ENCODE data around the gene DDX54.

DDX54 gene

DNA sequence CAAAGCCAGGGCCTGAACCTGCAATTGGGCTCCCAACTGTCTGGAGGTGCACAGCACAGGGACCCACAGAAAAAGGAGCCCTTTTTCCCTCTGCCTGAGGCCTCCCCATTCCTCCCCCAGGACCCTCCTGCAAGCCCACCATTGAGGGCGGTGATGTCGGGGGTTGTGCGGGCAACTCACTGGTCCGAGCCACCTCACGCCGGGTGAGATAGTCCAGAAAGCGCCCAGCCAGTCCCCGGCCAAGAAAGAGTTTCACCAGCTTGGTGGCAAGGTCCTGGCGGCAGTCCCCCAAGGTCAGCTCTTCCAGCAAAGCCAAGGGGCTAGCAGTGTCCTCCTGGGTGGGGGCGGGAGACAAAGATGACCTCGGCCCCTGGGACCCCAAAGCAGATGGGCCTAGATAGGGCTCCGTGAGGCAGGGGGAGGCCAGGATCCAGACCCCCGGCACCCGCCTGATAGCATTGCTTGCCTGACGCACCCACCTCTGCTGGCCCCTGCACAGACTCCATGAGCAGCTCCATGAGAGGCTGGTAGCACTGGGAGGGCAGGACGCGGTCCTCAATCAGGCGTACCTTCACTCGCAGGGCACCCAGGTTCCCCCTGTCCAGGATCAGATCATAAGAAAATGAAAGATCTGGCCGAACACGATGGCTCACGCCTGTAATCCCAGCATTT is 69.7 kb downstream of the DDX54 start:
- DNase-seq, result no peak

DNA sequence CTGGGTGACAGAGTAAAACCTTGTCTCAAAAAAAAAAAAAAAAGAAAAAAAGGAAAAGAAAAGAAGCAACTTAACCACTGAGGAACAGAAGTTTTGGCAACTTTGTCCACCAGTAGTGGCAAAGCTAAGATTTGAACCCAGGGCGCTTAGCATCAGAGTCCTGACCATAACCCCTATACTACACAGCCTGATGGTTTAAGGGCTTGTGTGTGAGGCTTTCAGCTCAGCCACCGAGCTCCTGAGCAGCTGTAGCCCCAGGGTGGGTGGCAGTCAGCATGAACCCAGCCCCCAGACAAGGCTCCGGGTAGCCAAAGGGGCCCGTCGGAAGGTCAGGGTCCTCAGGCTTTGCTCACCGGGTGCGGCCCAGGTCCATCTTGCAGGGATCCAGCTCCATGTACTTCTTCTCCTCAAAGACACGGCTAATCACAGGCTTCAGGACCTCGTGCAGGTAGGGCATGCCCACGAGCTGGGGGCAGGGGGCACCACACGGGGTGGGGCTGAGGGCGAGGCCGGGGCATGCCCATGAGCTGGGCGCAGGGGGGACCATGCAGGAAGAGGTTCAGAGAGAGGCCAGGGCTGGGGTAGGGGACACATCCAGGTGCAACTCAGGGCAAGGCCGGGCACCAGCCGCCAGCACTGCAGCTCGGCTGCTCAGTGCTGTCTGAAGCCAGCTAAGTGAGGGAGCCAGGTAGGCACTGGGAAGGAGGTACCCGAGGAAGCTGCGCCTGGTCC is 70.7 kb downstream of the DDX54 start:
- no peak for DNase-seq

DNA sequence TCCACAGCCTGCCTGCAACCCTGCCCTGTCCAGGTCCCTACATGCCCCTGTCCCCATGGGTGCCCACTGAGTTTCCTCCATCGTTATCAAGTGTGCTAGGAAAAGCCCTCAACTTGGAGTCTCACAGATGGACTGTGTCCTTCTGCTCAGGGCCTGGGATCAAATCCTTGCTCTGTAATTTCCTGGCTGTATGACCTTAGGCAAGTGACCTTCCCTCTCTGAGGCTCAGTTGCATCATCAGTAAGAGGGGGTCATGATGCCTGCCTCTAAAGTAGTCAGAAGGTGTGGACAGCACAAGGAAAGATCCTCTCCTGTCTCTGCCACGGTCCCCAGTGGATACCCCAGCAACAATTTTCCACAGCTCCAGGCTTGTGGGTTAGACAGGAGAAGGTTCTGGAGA is 71.9 kb downstream of the DDX54 start:
- no peak for DNase-seq

DNA sequence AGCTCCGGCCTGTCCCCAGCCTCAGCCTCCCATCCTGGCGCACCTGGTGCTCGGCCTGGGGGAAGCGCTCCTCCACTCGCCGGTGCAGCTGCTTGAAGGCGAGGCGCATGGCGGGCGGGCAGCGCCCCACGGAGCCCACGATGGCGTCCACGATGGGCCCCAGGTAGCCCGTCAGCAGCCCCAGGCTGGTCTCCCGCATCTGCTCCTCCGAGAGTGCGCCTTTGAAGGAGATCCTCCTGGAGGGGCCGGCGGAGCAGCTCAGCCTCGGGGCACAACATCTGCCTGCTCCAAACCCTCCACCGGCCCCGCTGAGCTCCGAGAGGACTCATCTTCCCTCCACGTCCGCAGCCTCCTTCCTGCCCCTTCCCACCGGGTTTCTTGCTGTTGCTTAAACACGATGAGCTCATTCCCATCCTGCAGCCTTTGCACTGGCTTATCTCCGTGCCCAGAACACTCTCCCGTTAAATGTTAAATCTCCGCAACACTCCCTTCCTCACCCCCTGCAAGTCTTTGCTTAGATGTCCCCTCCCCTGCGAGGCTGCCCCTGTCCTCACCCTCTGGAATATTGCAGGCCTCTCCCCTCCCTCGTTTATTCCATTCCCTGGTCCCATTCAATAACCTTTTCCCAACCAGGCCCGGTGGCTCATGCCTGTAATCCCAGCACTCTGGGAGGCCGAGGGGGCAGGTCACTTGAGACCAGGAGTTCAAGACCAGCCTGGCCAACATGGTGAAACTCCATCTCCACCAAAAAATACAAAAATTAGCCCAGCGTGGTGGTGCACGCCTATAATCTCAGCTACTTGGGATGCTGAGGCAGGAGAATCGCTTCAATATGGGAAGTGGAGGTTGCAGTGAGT is 73.0 kb downstream of the DDX54 start:
- no peak for DNase-seq

DNA sequence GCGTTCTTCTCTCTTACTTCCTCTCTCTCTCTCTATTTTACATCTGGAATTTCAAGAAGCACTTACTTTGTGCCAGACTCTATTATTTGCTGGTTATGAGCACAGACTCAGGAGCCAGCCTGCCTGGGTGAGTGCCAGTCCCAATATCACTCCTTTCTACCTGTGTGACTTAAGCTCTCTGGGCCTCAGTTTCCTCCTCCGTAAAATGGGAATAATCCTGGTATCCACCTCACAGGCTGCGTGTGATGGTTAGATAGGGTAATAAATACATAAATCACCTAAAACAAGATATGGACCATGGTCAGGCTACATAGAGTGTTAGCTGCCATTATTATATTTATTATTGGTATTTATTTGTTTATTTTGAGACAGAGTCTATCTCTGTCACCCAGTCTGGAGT is 74.0 kb downstream of the DDX54 start:
- no peak for DNase-seq

DNA sequence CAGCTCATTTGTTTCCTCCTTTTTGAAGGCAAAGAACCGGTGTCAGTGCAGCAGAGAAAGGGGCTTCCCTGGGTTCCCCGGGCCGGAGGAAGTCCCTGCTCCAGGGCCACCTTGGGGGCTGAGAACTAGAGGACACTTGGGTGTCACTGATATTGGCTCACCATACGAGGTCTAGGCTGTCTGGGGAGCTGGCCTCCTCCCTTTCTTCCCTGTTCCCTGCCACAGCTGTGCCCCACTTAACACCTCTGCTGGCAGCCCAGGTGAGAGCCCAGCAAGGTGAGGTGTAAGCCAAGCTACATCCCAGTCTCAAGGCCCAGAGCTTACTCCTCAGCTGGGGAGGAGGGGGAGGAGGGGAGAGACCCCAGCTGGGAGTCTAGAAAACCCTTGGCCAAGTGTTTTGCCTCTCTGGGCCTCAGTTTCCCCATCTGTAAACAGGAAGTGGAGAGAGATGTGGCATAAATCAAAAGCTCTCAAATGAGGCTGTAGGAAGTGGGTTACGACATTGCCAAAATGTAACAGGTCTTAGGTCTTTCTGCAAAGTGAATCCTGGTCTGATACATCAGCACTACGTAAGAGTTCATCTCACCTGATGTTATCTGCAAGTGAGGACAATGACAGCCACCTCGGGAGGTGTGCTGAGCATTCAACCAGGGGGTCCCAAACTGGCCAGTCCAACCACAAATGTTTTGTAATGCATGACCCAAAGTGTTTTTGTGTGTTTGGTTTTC is 75.2 kb downstream of the DDX54 start:
- no peak for DNase-seq

DNA sequence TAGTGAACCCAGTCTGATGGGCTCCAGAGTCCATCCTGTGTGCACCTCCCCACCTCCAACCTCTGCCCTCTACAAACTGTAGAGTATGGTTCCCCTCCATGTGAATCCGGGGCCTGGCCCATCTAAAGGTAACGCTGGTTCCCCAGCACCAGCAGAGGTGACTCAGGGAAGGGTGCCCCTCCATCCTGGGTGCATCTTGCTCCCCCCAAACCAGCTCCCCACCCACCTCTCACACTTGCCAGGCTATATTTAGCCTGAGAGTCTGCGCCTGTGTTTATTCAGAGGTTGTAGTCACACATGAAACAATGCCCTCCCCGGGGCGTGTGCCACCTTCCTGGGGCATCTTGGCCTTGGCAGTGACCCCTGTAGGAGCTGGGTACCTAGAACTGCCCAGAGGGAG is 75.9 kb downstream of the DDX54 start:
- DNase-seq, result no peak

DNA sequence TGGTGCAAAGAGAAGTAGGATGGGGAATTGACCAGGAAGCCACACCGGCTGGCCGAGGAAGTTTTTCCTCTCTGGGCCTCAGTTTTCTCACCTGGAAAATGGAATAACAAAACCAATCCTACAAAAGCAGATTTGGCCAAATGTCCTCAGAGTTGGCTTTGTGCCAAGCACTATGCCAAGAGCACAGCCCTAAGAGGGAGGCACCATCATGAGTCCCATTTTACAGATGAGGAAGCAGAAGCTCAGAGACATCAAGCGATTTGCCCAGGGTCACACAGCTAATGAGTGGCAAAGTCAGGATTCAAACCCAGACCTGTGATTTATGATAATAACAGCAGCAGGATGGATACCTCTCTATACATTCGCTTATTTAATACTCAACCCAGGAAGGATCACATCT is 77.0 kb downstream of the DDX54 start:
- no peak for DNase-seq

Data from activated CD4-positive, alpha-beta T cell treated with anti-CD3 and anti-CD28 coated beads, Interleukin-2, amount 50 U/mL, for 4 hours (primary cell).